Measurements from ENCODE around the gene CD5L.

Gene CD5L

GRCh38 chr1:157813269-157813668, 28.3 kb downstream of the CD5L start:
- DNase-seq (ENCODE audit: low read depth) = no peak

- no peak for DNase-seq (ENCODE audit: low read depth)
Observed at GRCh38 chr1:157806431-157807149, 35.0 kb downstream of the CD5L start.

DNA sequence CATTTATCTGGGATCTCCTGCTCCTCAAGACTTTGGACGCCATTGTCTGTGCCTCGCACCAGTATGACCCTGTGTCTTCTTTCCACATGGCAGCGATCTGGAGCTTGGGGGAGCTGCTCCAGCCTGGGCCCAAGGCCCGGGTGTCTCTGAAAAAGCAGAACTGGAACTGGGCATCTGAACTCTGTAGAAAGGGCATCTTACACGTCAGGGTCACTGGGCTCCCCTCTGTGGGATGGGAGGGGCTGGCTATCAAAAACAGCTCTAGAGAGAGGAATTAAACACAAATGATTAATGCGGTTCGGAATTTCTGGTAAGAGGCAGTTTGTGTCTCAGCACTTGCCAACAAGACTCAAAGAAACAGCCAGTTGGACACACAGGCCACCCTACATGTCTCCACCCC, 37.8 kb downstream of the CD5L start:
- no peak for DNase-seq (ENCODE audit: low read depth)

DNA sequence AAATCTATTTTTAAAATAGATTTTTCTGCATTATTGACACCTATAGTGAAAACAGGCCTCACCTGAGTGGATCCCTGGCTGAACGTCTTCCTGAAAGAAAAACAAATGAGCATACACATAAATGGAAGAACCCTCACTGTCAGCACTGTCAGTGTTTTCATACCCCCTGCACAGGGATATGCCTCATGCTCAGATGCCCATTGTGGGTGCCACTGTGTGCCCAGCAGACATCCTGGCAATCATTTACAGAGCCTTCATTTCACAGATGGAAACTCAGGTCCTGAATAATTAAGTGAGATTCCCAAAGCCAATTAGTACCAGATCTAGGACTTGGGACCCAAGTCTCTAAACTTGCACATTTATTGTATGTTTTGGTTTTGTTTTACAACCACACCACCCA, 41.6 kb downstream of the CD5L start:
- no peak for DNase-seq (ENCODE audit: low read depth)

- DNase-seq (ENCODE audit: low read depth) = peak; percentile 13
Observed at GRCh38 chr1:157798211-157798610, 43.4 kb downstream of the CD5L start.

DNA sequence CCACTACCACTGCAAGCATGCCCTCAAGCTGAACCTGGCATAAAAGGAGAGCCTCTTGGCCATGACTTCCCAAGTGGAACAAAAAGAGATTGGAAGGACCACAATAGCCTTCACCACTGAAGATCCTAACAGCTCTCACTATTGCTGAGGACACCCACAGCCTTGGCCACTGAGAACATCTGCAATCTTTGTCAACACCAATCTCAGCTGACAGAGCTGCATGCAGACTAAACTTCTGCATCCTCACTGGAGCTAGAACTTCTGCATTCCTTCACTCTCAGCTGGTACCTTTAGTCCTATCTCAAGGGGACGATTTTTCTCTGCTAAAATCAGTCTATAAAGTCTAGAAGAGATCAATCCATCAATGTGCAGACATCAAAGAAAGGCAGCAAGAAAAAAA, 56.4 kb downstream of the CD5L start:
- DNase-seq (ENCODE audit: low read depth) = no peak

- no peak for DNase-seq (ENCODE audit: low read depth)
Observed at GRCh38 chr1:157784801-157785200, 56.8 kb downstream of the CD5L start.

- DNase-seq (ENCODE audit: low read depth) = no peak
Observed at GRCh38 chr1:157782931-157783330, 58.7 kb downstream of the CD5L start.

DNA sequence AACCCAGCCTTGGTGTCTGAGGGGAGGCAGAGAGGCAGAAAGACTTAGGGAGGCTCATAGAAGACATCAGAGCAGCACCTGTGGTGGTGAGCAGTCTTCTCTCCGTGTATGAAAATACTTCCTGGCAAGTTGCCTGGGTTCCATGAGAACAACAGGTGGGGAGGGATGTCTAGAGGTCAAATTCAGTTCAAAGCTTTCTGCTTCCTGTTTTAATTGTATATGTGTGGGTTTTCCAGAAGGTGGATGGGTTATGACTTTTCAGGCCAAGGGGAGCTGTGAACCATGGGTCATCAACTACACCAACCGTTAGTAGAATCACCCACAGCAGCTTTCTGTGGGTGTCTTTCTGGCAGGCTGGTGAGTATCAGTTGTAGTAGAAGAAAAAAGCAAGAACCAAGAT, 60.6 kb downstream of the CD5L start:
- DNase-seq (ENCODE audit: low read depth) = no peak
